ENCODE measurements around the gene PFDN1. TPM values are rescaled to one million over a fixed set of nuclear protein-coding genes. Genes with fewer than 3 reads are reported as not detected.

The PFDN1 gene
- total and polyA plus RNA-seq, 10 of the 15 experiments (the other 5 are each of a cell fraction or from before 2014, with no cell fraction given): 62.9 to 193 (median 102) TPM

GRCh38 chr5:140325486-140325885, 22.6 kb upstream of the PFDN1 start:
- in situ Hi-C loops (cut with MboI) (no loop called here), intact Hi-C loops (cut with micrococcal nuclease; ENCODE audit: unreplicated experiment) (no loop called here)
- Histone ChIP-seq H3K27me3 (replicated peaks in 1 of 2; ENCODE audit: control insufficient read depth in 2 of 2, insufficient read depth in 2 of 2, low read length in 1 of 2) (no peaks in the 10 kb centered on the region), H3K36me3 (ENCODE audit: control insufficient read depth in 2 of 2, insufficient read depth in 2 of 2, low read length in 1 of 2) (no peaks in the 10 kb centered on the region), H3K4me1 (ENCODE audit: control insufficient read depth, insufficient read depth, low read length) (no peaks in the 10 kb centered on the region), H3K4me3 (no peak overlapping the region), H3K9ac (ENCODE audit: control insufficient read depth, insufficient read depth, low read length) (no peak overlapping the region), H3K4me2 (ENCODE audit: control insufficient read depth, insufficient read depth) (no peak overlapping the region), H3K27ac (ENCODE audit: control insufficient read depth, insufficient read depth) (no peak overlapping the region), H3K9me3 (replicated peaks; ENCODE audit: control insufficient read depth, insufficient read depth, low read length) (no peaks in the 10 kb centered on the region), H3K79me2 (ENCODE audit: control insufficient read depth, insufficient read depth, low read length) (no peaks in the 10 kb centered on the region), H4K20me1 (ENCODE audit: control insufficient read depth, insufficient read depth) (no peaks in the 10 kb centered on the region), H2AFZ (ENCODE audit: control insufficient read depth, low read depth, low read length) (no peak overlapping the region)
- no TSS peak for BruUV-seq (replicated peaks)
- ChIA-PET POLR2A (no interaction called here), CTCF (interaction anchor here (1.8 kb wide), 1 partner anchor 26 kb away, joined by 8 read pairs; no protein-coding TSS in a partner anchor), SMC1A (ENCODE audit: uncharacterized antibody, unreplicated experiment) (interaction anchor here (1.5 kb wide), 1 partner anchor 22 kb away, joined by 3 read pairs; the partner anchor contains the start of gene PFDN1), RAD21 (ENCODE audit: unreplicated experiment) (no interaction called here)
- TF ChIP-seq RELB (IDR thresholded peaks at IDR 0.05; ENCODE audit: low read depth): no peak
- no peak for TF ChIP-seq NRF1 (conservative IDR thresholded peaks at IDR 0.05; ENCODE audit: low read depth, low read length)
- no peak for TF ChIP-seq SRF (IDR thresholded peaks at IDR 0.05; ENCODE audit: low read depth in 2 of 2, low read length in 2 of 2)
- TF ChIP-seq HDGF (IDR thresholded peaks at IDR 0.05): no peak
- TF ChIP-seq ZNF592 (IDR thresholded peaks at IDR 0.05): no peak
- TF ChIP-seq RAD51 (IDR thresholded peaks at IDR 0.05): no peak
- TF ChIP-seq E4F1 (IDR thresholded peaks at IDR 0.05; ENCODE audit: borderline replicate concordance, partially characterized antibody): no peak
- TF ChIP-seq RBBP5 (conservative IDR thresholded peaks at IDR 0.05): no peak
- no peak for TF ChIP-seq SPI1 (IDR thresholded peaks at IDR 0.05; ENCODE audit: borderline replicate concordance, insufficient read depth, low read depth, low read length)
- no peak for TF ChIP-seq KDM1A (IDR thresholded peaks at IDR 0.05; ENCODE audit: borderline replicate concordance)
- TF ChIP-seq ZNF24 (IDR thresholded peaks at IDR 0.05): no peak
- no peak for TF ChIP-seq ATF3 (IDR thresholded peaks at IDR 0.05; ENCODE audit: borderline replicate concordance, extremely low read depth, low read depth, low read length)
- no peak for FAIRE-seq
- 21% methylated on average over 2 of the region's 3 CpGs for WGBS (ENCODE audit: insufficient coverage, insufficient replicate concordance, low lambda C conversion rate, missing lambda C conversion rate)
- no peak for DNase-seq (ENCODE audit: low read depth, low spot score)
- no peak for ATAC-seq
